ENCODE data around the gene PTPRN2. TPM values are rescaled to one million over a fixed set of nuclear protein-coding genes. Genes with fewer than 3 reads are reported as not detected.

PTPRN2 gene
- total RNA-seq, 2 experiments from 2014 or later = 0.70 TPM; not detected in 1

DNA sequence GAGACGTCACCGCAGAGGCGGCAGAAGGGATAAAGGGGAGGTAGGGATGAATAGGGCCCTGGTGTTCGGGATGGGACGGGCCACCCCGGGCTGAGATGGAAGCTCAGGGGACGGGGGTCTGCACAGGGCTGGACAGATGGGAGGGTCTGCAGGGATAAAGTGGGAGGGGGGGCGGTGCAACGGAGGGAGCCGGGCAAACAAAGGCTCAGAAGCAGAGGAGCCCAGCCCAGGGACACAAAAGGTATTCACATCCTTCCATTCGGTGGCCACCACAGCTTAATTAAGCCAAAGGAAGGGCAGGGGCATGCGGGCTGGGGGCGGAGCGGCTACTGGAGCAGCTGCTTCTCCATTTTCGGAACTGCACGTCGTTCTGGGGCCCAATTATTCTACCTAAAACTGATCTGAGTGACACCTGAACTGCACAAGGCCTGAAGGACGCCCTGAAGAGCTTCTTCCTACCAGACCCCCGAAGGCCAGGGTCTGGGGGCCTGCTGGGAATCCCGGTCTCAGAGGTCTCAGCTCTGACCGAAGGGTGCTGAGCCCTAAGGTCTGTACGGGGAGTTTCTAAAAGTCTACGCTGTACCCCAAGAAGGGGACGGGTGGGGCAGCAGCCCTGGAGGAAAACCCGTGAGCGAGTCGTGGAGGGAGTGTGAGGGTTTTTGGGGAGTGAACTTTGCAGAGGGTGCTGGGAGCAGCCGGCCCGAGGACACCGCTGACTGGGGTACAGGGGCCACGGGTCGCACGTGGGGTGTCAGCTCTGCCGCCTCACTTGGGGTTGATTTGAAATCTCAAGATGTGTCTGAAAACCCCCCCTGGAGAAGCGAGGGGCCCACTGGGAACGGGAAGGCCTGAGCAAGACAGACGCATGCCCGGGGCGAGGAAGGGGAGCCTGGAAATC lies 916.0 kb downstream of the PTPRN2 start:
- H2AFZ ChIP-seq (ENCODE audit: low read length) = no peak overlapping the region
- no TSS peak for BruUV-seq (replicated peaks)
- no peaks in the 10 kb centered on the region for H3K79me2 ChIP-seq (ENCODE audit: insufficient read depth, low read depth, low read length)
- no peak overlapping the region for H3K4me3 ChIP-seq (ENCODE audit: low read depth, low read length, poor library complexity, severe bottlenecking)
- peaks cover 27% of the 10 kb centered on the region for H3K4me1 ChIP-seq (ENCODE audit: insufficient read depth, low read length, poor library complexity, severe bottlenecking)
- H3K27ac ChIP-seq (ENCODE audit: low read depth, low read length, poor library complexity, severe bottlenecking) = no peak overlapping the region
- no peaks in the 10 kb centered on the region for H3K9me2 ChIP-seq (ENCODE audit: insufficient read depth, low read length)
- H3K4me2 ChIP-seq (ENCODE audit: low read length) = no peak overlapping the region
- DNase-seq (ENCODE audit: low spot score) = no peak
- H4K20me1 ChIP-seq (ENCODE audit: insufficient read depth, low read length) = no peaks in the 10 kb centered on the region
- intact Hi-C loops (cut with micrococcal nuclease; ENCODE audit: unreplicated experiment) = no loop called here
- POLR2A ChIA-PET = no interaction called here
- CTCF ChIA-PET (ENCODE audit: unreplicated experiment) = no interaction called here
- H3K9me3 ChIP-seq (ENCODE audit: low read length) = no peaks in the 10 kb centered on the region
- TF ChIP-seq, protein P1, sequence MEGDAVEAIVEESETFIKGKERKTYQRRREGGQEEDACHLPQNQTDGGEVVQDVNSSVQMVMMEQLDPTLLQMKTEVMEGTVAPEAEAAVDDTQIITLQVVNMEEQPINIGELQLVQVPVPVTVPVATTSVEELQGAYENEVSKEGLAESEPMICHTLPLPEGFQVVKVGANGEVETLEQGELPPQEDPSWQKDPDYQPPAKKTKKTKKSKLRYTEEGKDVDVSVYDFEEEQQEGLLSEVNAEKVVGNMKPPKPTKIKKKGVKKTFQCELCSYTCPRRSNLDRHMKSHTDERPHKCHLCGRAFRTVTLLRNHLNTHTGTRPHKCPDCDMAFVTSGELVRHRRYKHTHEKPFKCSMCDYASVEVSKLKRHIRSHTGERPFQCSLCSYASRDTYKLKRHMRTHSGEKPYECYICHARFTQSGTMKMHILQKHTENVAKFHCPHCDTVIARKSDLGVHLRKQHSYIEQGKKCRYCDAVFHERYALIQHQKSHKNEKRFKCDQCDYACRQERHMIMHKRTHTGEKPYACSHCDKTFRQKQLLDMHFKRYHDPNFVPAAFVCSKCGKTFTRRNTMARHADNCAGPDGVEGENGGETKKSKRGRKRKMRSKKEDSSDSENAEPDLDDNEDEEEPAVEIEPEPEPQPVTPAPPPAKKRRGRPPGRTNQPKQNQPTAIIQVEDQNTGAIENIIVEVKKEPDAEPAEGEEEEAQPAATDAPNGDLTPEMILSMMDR (conservative IDR thresholded peaks at IDR 0.05; ENCODE audit: low read length) = no peak
- TF ChIP-seq EZH2phosphoT487 (IDR thresholded peaks at IDR 0.05; ENCODE audit: borderline replicate concordance, low read depth, low read length) = no peak
- H3K36me3 ChIP-seq (ENCODE audit: insufficient read depth, low read length) = no peaks in the 10 kb centered on the region

DNA sequence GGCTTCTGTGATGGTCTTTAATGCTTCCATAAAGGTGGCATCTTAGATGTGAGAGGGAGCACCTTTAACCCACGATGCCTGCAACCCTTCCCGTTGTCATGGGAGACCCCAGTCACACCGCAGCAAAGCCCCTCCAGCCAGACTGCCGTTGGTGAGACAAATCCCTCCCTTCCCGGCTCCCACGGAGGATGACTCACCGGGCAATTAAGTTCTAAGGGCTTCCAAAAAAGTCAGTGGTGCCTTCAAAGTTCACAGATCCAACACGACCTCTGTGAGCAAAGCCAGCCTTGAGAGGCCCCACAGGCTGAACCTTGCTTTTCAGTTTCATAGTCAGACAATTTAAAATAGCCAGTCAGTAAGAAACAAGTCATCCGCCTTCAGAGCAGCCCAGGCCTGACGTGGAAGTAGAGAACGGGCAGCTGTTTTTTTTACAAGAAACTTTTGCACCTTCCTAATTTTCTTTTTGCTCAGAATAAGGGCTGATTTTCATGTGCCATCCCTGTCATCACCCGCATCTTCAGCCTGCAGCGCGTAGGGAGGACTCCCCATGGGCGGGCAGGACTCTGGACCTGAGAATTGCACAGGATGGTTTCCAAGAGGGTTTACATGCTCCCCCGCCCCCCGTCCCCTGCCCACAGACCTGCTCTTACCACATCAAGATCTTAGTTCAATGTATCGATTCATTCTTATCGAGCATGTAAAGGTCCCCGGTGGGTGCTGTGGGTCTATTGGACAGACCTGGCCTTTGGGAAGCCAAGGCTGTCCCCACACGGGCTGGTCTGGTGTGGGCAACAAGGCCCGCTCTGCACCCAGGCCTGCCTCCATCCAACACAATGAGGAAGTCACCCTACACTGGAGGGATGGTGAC lies 916.9 kb downstream of the PTPRN2 start:
- H3K36me3 ChIP-seq (ENCODE audit: insufficient read depth, low read length) = no peaks in the 10 kb centered on the region
- H3K9me3 ChIP-seq (ENCODE audit: low read length) = no peaks in the 10 kb centered on the region
- H3K79me2 ChIP-seq (ENCODE audit: insufficient read depth, low read depth, low read length) = no peaks in the 10 kb centered on the region
- no peak overlapping the region for H2AFZ ChIP-seq (ENCODE audit: low read length)
- POLR2A ChIA-PET = no interaction called here
- no peak overlapping the region for H3K4me2 ChIP-seq (ENCODE audit: low read length)
- BruUV-seq (replicated peaks) = no TSS peak
- no peak overlapping the region for H3K4me3 ChIP-seq (ENCODE audit: low read depth, low read length, poor library complexity, severe bottlenecking)
- intact Hi-C loops (cut with micrococcal nuclease; ENCODE audit: unreplicated experiment) = no loop called here
- CTCF ChIA-PET (ENCODE audit: unreplicated experiment) = interaction anchor here (0.6 kb wide), 1 partner anchor 80 kb away, joined by 3 read pairs; no protein-coding TSS in a partner anchor
- no peak for DNase-seq (ENCODE audit: low spot score)
- no peaks in the 10 kb centered on the region for H3K9me2 ChIP-seq (ENCODE audit: insufficient read depth, low read length)
- H3K4me1 ChIP-seq (ENCODE audit: insufficient read depth, low read length, poor library complexity, severe bottlenecking) = peaks cover 27% of the 10 kb centered on the region
- no peaks in the 10 kb centered on the region for H4K20me1 ChIP-seq (ENCODE audit: insufficient read depth, low read length)
- no peak for TF ChIP-seq EZH2phosphoT487 (IDR thresholded peaks at IDR 0.05; ENCODE audit: borderline replicate concordance, low read depth, low read length)
- TF ChIP-seq, protein P1 (conservative IDR thresholded peaks at IDR 0.05; ENCODE audit: low read length) = no peak
- no peak overlapping the region for H3K27ac ChIP-seq (ENCODE audit: low read depth, low read length, poor library complexity, severe bottlenecking)

All from OCI-LY7 (cell line).